ENCODE data around the gene NAB2.

DNA sequence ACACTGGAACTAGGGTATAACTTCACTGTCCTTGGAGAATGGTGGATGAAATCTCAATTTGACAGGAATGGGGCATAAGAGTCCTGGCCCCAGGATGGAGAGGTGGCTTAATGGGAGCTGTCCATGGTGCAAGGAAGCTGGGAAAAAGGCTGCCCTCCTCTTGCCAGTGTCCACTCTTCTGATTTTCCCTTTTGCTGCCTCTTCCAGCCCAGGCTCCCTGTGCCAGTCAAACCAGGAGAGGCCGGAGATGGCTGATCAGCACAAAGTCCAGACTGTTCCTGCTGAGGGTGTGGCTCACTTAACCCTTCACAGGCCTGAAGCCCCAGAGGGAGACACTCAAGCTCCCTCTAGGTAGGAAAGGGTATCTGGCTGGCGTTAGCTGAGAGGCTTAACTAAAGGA is 39.0 kb upstream of the NAB2 start, which contains the start of gene MYO1A:
- TF ChIP-seq, protein P1, sequence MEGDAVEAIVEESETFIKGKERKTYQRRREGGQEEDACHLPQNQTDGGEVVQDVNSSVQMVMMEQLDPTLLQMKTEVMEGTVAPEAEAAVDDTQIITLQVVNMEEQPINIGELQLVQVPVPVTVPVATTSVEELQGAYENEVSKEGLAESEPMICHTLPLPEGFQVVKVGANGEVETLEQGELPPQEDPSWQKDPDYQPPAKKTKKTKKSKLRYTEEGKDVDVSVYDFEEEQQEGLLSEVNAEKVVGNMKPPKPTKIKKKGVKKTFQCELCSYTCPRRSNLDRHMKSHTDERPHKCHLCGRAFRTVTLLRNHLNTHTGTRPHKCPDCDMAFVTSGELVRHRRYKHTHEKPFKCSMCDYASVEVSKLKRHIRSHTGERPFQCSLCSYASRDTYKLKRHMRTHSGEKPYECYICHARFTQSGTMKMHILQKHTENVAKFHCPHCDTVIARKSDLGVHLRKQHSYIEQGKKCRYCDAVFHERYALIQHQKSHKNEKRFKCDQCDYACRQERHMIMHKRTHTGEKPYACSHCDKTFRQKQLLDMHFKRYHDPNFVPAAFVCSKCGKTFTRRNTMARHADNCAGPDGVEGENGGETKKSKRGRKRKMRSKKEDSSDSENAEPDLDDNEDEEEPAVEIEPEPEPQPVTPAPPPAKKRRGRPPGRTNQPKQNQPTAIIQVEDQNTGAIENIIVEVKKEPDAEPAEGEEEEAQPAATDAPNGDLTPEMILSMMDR (IDR thresholded peaks at IDR 0.05): no peak
- TF ChIP-seq POLR2A (IDR thresholded peaks at IDR 0.05; ENCODE audit: low read depth): no peak
